ENCODE data around the gene SCEL.

- TF ChIP-seq CTCF (IDR thresholded peaks at IDR 0.05; ENCODE audit: low read depth, low read length, poor library complexity, severe bottlenecking) (no peak), EZH2phosphoT487 (IDR thresholded peaks at IDR 0.05; ENCODE audit: borderline replicate concordance, low read length) (no peak)
These were observed 13.7 kb upstream of the SCEL start for GRCh38 chr13:77521595-77522367.

Data from DOHH2 (cell line).